ENCODE results near the gene RASGRF2.

DNA sequence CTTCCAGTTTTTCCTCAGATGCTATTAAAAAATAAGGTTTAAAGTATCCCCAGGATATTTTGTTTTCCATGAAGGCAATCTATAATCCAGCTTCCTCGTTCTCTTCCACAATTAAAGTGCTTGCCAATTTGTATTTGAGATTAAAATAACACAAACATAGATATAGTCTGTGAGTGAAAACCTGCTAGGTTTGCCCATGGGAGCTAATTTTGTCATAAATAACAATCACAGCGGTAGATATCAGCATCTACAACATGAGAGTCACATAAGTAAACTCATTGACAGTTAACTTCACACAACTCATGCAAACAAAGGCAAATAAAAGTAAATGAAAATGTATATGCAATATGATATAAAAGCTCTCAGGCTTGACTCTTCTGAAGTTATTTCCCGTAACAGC, 29.2 kb upstream of the RASGRF2 start:
- TF ChIP-seq, protein P1, sequence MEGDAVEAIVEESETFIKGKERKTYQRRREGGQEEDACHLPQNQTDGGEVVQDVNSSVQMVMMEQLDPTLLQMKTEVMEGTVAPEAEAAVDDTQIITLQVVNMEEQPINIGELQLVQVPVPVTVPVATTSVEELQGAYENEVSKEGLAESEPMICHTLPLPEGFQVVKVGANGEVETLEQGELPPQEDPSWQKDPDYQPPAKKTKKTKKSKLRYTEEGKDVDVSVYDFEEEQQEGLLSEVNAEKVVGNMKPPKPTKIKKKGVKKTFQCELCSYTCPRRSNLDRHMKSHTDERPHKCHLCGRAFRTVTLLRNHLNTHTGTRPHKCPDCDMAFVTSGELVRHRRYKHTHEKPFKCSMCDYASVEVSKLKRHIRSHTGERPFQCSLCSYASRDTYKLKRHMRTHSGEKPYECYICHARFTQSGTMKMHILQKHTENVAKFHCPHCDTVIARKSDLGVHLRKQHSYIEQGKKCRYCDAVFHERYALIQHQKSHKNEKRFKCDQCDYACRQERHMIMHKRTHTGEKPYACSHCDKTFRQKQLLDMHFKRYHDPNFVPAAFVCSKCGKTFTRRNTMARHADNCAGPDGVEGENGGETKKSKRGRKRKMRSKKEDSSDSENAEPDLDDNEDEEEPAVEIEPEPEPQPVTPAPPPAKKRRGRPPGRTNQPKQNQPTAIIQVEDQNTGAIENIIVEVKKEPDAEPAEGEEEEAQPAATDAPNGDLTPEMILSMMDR (IDR thresholded peaks at IDR 0.05; ENCODE audit: insufficient read depth, low read length) = no peak
- TF ChIP-seq, protein P2, sequence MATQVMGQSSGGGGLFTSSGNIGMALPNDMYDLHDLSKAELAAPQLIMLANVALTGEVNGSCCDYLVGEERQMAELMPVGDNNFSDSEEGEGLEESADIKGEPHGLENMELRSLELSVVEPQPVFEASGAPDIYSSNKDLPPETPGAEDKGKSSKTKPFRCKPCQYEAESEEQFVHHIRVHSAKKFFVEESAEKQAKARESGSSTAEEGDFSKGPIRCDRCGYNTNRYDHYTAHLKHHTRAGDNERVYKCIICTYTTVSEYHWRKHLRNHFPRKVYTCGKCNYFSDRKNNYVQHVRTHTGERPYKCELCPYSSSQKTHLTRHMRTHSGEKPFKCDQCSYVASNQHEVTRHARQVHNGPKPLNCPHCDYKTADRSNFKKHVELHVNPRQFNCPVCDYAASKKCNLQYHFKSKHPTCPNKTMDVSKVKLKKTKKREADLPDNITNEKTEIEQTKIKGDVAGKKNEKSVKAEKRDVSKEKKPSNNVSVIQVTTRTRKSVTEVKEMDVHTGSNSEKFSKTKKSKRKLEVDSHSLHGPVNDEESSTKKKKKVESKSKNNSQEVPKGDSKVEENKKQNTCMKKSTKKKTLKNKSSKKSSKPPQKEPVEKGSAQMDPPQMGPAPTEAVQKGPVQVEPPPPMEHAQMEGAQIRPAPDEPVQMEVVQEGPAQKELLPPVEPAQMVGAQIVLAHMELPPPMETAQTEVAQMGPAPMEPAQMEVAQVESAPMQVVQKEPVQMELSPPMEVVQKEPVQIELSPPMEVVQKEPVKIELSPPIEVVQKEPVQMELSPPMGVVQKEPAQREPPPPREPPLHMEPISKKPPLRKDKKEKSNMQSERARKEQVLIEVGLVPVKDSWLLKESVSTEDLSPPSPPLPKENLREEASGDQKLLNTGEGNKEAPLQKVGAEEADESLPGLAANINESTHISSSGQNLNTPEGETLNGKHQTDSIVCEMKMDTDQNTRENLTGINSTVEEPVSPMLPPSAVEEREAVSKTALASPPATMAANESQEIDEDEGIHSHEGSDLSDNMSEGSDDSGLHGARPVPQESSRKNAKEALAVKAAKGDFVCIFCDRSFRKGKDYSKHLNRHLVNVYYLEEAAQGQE (IDR thresholded peaks at IDR 0.05; ENCODE audit: insufficient replicate concordance, low read depth) = no peak
- TF ChIP-seq POLR2AphosphoS5 (IDR thresholded peaks at IDR 0.05; ENCODE audit: low read depth) (no peak), GABPA (IDR thresholded peaks at IDR 0.05; ENCODE audit: low read depth) (no peak)
